Measurements from ENCODE around the gene ULK2.

ULK2 gene

DNA sequence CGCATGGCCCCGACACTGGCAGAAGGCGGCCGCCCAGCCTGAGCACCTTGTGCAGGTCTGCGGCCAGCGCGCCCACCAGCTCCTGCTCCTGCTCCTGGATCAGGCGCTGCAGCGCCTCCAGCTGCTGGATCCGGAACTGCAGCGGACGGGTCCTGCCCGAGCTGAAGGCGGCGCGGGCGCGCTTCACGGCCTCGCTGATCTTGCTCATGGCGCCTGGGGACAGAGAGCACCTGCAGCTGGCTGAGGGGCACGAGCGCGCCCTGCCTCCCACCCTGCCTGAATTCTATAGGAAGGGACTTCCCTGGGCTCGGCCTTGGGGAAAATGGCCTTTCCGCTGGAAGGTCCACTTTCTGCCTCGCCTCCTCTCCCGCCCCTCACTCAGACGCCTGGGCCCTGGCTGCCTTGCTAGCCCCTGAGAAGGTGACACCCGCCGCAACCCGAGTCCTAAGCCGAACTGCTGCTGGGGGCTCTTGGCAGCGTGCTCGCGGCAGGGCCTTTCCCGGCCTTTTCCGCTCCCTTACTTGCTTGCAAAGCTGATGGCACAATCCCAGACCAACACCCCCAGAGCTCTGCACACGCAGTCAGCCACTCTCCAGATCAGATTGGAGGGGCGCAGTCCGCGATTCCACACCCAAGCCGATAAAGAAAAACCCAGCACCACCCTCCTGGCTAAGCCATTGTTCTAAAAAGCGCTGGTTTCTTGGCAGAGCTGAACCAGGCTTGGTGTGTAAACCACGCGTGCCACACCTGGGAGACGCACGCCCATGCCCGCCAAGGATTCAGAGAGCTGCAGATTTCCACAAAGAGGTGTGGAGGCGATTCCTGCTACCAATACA lies 122.6 kb downstream of the ULK2 start:
- TF ChIP-seq SIN3A (IDR thresholded peaks at IDR 0.05; ENCODE audit: borderline replicate concordance, insufficient read depth, low read length) (no peak), FOXP2 (optimal IDR thresholded peaks at IDR 0.05; ENCODE audit: borderline replicate concordance, extremely low read depth, extremely low read length, insufficient read depth) (peak; percentile 76)

DNA sequence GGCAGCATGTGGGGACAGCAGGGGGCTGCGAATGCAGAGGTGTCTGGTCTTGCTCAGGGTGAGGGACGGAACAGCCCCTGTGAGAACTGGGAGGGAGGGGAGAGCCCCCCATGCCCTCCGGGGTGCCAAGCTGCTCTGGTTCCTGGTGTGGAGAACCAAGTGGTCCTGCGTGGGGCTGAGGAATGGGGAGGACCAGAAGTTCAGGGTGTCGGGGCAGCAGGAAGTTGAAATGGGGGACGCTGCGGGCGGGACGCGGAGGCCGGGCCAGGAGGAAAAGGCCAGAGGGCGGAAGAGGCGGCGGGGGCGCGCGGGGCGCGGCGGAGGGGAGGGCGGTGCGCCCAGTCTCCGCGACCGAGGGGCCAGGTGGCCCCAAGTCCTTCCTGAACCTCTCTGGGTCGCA lies 123.2 kb downstream of the ULK2 start:
- TF ChIP-seq TAF1 (IDR thresholded peaks at IDR 0.05; ENCODE audit: borderline replicate concordance, insufficient read depth, low read length): no peak
- TF ChIP-seq POLR2AphosphoS5 (IDR thresholded peaks at IDR 0.05; ENCODE audit: low read depth, low read length): no peak
- TF ChIP-seq FOXP2 (optimal IDR thresholded peaks at IDR 0.05; ENCODE audit: borderline replicate concordance, extremely low read depth, extremely low read length, insufficient read depth): no peak
- no peak for TF ChIP-seq REST (IDR thresholded peaks at IDR 0.05; ENCODE audit: insufficient read depth in 1 of 2, low read depth in 2 of 2, low read length in 2 of 2)
- no peak for TF ChIP-seq SIN3A (IDR thresholded peaks at IDR 0.05; ENCODE audit: borderline replicate concordance, insufficient read depth, low read length)

GRCh38 chr17:19743101-19744100 lies 124.3 kb downstream of the ULK2 start:
- TF ChIP-seq POLR2AphosphoS5 (IDR thresholded peaks at IDR 0.05; ENCODE audit: low read depth, low read length): no peak

DNA sequence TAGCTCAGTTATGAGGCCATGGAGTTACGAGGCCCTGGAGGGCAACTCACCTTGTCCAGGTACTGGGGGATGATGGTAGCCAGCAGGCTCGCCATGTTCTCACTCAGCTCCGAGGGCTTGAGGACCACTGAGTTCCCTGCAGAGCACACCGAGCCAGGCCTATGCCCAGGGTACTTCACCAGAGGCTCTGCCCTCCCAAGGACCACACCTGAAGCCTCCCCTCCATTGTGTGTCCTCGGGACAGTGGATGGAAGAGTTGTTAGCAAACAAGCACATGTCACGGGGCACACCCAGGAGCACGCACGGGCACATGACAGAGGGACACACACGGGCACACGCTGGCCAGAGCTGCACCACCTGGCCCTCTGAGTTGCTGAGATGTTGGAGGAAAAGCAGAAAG lies 125.2 kb downstream of the ULK2 start:
- no peak for TF ChIP-seq SIN3A (IDR thresholded peaks at IDR 0.05; ENCODE audit: borderline replicate concordance, insufficient read depth, low read length)
- TF ChIP-seq TAF1 (IDR thresholded peaks at IDR 0.05; ENCODE audit: borderline replicate concordance, insufficient read depth, low read length): no peak
- no peak for TF ChIP-seq POLR2AphosphoS5 (IDR thresholded peaks at IDR 0.05; ENCODE audit: low read depth, low read length)
- no peak for TF ChIP-seq FOXP2 (optimal IDR thresholded peaks at IDR 0.05; ENCODE audit: borderline replicate concordance, extremely low read depth, extremely low read length, insufficient read depth)
- TF ChIP-seq REST (IDR thresholded peaks at IDR 0.05; ENCODE audit: insufficient read depth in 1 of 2, low read depth in 2 of 2, low read length in 2 of 2): no peak

GRCh38 chr17:19741832-19742457 lies 125.8 kb downstream of the ULK2 start:
- TF ChIP-seq FOXP2 (optimal IDR thresholded peaks at IDR 0.05; ENCODE audit: borderline replicate concordance, extremely low read depth, extremely low read length, insufficient read depth): no peak
- TF ChIP-seq POLR2AphosphoS5 (IDR thresholded peaks at IDR 0.05; ENCODE audit: low read depth, low read length): no peak
- TF ChIP-seq REST (IDR thresholded peaks at IDR 0.05; ENCODE audit: insufficient read depth in 1 of 2, low read depth in 2 of 2, low read length in 2 of 2): no peak
- TF ChIP-seq SIN3A (IDR thresholded peaks at IDR 0.05; ENCODE audit: borderline replicate concordance, insufficient read depth, low read length): no peak
- TF ChIP-seq TAF1 (IDR thresholded peaks at IDR 0.05; ENCODE audit: borderline replicate concordance, insufficient read depth, low read length): no peak

Data from PFSK-1 (cell line).